GM19351 (cell line): Measurements from ENCODE around the gene TNFRSF6B.

ENCODE experiments used
- ATAC-seq: cut with Tn5 transposase; IDR thresholded peaks from one replicate; pipeline ENCODE4 v1.9.1; 2021; ENCODE audit warnings: mild to moderate bottlenecking, moderate library complexity; ENCODE audit not compliant: unreplicated experiment

The TNFRSF6B gene

DNA sequence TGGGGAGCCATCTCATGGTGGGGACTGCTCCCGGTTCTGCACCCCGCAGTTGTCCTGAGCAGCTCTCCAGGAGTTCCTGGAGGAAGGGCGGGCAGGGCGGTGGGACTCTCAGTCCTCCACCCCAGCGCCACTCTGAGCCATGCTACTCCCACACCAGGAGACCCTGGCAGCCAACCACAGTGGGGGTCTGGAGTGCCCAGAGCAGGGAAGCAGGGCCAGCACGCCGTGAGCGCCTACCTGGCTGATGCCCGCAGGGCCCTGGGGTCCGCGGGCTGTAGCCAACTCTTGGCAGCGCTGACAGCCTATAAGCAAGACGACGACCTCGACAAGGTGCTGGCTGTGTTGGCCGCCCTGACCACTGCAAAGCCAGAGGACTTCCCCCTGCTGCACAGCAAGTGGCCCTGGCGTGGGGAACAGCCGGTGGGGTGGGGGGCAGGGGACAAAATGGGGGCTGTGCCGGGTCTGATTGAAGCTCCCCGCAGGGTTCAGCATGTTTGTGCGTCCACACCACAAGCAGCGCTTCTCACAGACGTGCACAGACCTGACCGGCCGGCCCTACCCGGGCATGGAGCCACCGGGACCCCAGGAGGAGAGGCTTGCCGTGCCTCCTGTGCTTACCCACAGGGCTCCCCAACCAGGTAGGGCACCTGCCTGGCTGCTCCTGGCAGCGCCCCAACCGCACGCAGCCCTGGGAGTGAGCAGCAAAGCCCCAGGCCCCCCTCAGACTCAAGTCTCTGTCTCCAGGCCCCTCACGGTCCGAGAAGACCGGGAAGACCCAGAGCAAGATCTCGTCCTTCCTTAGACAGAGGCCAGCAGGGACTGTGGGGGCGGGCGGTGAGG is 1.6 kb upstream of the TNFRSF6B start:
- no peak for ATAC-seq

DNA sequence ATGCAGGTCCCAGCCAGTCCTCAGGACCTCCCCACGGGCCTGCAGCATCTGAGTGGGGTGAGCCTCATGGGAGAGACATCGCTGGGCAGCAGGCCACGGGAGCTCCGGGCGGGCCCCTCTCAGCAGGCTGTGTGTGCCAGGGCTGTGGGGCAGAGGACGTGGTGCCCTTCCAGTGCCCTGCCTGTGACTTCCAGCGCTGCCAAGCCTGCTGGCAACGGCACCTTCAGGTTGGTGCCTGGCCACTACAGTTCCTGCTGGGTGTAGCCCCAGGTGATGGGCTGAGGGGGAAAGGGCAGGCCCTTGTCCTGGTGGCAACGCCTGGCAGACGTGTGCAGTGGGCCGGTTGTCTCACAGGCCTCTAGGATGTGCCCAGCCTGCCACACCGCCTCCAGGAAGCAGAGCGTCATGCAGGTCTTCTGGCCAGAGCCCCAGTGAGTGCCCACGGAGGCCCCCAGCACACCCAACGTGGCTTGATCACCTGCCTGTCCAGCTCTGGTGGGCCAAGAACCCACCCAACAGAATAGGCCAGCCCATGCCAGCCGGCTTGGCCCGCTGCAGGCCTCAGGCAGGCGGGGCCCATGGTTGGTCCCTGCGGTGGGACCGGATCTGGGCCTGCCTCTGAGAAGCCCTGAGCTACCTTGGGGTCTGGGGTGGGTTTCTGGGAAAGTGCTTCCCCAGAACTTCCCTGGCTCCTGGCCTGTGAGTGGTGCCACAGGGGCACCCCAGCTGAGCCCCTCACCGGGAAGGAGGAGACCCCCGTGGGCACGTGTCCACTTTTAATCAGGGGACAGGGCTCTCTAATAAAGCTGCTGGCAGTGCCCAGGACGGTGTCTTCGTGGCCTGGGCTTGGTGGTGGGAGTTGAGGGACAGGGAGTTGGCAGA is 787 bp upstream of the TNFRSF6B start:
- ATAC-seq: no peak

DNA sequence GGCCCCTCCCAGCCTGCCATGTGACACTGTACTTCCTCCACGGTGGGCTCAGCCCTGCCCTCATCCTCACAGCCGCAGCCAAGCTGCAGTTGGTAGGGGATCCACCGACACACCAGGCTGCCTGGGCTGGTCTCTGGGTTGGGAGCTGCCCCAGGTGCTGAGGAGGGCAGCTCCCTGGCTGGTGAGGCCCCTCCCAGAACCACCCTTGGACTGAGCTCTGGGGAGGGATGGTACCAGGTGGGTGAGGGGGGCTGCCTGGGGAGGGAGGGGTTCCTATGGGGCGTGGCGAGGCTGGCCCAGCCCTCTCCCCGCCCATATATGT is 185 bp upstream of the TNFRSF6B start:
- no peak for ATAC-seq

DNA sequence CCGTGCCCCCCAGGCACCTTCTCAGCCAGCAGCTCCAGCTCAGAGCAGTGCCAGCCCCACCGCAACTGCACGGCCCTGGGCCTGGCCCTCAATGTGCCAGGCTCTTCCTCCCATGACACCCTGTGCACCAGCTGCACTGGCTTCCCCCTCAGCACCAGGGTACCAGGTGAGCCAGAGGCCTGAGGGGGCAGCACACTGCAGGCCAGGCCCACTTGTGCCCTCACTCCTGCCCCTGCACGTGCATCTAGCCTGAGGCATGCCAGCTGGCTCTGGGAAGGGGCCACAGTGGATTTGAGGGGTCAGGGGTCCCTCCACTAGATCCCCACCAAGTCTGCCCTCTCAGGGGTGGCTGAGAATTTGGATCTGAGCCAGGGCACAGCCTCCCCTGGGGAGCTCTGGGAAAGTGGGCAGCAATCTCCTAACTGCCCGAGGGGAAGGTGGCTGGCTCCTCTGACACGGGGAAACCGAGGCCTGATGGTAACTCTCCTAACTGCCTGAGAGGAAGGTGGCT is 960 bp downstream of the TNFRSF6B start:
- no peak for ATAC-seq

DNA sequence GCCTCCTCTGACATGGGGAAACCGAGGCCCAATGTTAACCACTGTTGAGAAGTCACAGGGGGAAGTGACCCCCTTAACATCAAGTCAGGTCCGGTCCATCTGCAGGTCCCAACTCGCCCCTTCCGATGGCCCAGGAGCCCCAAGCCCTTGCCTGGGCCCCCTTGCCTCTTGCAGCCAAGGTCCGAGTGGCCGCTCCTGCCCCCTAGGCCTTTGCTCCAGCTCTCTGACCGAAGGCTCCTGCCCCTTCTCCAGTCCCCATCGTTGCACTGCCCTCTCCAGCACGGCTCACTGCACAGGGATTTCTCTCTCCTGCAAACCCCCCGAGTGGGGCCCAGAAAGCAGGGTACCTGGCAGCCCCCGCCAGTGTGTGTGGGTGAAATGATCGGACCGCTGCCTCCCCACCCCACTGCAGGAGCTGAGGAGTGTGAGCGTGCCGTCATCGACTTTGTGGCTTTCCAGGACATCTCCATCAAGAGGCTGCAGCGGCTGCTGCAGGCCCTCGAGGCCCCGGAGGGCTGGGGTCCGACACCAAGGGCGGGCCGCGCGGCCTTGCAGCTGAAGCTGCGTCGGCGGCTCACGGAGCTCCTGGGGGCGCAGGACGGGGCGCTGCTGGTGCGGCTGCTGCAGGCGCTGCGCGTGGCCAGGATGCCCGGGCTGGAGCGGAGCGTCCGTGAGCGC is 1.6 kb downstream of the TNFRSF6B start:
- ATAC-seq: no peak

DNA sequence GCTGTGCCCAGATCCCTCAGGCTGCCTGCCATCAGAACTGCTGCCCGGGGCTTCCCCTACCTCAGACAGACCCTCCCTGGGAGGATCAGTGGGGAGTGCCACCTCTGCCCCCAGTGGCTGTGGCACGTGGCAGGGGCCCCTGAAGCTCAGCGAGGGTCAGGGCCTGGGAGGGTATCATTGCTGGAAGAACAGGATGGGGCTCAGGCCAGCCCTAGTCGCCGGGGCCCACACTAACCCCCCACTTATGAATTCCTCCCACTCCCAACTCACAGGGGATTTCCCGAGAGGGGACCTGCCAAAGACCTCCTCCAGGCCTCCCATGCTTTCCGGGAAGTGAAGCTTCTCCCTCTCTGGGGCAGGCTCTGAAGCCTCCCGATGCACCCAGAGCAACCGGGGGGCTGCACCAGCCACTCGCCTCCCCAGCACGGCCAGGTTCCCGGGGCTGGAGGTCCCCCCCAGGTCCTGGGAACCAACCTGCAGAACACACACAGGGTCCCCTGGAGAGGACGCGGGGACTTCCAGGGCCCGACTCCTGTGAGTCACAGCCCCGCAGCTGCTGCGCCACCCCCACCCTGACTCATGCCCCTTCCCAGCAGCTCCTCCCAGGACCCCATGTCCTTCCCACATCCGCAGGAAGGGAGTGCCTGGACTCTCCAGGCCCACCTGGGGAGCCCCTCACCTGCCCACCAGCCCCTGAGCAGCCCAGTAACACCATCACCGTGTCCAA is 2.5 kb downstream of the TNFRSF6B start:
- ATAC-seq: no peak

DNA sequence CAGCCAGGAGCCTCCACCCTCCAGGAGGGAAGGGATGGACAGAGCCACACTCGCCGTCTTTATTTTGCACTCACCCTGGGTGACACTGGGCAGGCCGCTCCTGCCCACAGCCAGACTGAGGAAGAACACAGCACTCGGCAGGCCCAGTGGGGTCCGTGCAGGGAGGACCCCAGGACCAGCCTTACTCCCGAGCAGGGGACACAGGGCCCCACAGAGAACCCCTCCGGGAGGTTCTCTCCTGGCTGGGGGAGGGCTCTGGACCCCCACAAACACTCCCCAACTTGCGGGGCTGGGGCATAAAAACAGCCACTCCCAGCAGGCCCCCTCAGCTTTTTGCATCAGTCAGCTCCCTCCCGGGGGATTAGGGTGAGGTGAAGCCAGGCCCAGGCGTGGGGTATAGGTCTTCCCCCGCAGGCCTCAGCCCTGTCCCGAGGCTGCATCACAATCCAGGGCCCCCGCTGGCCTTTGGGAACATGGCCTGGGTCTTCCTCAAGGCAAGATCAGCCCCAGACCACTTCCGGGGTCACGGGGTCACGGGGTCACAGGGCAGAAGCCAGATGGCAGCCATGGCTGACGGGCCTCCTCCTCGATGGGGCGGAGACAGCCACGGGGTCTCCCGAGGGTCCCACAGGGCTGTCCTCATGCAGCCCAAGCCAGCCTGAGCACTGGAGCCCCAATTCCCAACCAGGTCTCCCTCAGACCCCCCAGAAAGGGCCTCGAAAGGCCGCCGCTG is 3.2 kb downstream of the TNFRSF6B start:
- no peak for ATAC-seq

DNA sequence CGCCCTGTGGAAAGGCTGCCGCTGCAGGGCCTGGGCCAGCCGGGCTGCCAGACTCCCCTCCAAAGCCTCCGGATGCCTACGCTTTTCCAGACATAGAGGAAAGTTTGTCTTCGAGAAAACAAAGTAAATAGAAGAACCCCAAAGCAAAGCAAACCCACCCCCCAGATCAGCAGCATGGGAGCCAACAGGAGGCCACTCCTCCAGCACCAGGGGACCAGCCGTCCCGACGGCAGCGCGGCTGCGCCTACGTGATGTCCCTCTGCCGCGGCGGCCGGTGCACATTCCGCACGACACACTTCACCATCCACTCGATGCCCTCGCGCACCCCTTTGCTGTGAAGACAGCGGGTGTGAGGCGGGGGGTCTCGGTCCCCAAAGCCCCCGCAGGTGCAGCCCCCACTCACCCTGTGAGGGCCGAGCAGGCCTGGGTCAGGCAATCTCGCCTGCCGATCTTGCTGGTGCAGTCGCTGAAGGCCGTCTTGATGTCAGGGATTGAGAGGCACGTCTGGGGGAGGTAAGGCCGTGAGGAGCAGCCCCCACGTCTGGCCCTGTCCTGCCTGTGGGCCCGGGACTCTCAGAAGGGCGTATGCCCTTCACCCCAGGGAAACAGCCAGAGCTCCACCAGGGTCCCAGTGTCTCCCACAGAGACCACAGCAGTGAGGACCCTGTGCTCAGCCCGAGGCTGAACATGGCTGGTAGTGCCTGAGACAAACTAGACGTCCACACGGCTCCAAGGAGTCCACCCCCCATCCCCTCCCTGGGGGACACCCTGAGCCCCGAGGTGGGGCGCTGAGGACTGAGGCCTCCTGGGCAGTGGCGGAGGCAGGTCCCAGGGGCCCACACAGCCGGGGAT is 4.0 kb downstream of the TNFRSF6B start:
- no peak for ATAC-seq

DNA sequence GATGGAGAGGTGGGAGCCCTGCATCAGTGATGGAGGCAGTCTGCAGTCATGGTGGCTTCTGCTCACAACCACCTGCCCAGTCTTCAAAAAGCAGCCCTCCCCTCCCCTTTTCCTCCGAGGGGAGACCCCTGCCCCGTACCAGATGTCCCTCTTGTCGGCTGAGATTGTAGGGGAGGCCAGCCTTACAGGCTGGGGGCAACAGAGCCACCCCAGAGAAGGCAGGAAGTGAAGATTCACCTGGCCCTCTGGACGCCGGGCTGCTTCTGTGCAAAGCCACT is 4.5 kb downstream of the TNFRSF6B start:
- no peak for ATAC-seq

DNA sequence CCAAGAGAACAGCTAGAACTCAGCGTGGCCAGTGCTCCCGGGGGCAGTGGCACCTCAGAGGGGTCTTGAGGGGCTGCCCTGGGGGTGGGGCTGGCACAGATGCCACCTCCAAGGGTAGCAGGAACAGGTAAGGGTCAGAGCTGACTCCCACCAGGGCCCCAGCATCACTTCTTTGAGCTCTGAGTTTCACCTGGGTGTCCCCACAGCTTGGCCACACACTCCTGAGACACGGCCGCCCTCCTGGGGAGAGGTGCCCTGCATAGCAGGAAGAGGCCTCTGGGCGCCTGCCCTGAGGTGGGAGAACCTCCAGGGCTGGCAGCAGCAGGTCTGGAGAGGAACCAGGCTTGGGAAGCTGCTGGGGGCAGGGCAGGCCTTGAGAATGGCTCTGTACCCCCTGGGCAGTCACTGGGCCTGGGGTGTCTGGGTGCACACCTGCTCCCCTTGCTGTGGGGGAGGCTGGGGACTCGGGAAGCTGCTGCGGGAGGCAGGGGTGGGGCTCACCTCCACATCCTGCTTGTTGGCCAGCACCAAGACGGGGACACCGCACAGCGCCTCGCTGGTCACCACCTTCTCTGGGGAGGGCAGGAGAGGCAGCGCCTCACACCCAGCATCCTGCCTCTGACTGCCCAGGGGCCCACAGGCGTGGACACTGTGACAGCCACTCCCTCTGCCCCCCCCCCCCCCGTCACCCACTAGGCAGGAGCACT is 5.0 kb downstream of the TNFRSF6B start:
- ATAC-seq: no peak

DNA sequence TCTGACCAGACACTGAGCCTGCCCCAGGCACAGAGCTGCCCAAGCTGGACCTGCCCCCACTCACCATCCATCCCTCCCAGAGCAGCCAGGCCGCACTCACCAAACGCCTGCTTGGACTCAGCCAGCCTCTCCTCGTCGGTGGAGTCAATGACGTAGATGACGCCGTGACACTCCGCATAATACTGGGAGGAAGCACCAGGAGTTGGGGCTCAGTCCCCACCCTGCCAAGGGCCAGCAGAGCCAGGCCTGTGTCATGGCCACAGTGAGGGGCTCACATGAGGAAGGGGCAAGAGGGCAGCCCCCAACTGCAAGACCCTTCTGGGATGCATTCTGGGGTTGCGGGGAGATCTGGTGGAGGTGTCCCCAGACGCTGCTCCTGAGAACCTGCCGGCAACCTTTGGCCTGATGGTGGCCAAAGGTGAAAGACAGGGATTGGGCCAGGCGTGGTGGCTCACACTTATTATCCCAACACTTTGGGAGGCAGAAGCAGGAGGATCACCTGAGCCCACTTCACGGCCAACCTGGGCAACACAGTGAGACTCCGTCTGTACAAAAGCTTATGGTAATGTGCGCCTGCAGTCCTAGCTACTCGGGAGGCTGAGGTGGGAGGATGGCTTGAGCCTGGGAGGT is 5.7 kb downstream of the TNFRSF6B start:
- no peak for ATAC-seq

DNA sequence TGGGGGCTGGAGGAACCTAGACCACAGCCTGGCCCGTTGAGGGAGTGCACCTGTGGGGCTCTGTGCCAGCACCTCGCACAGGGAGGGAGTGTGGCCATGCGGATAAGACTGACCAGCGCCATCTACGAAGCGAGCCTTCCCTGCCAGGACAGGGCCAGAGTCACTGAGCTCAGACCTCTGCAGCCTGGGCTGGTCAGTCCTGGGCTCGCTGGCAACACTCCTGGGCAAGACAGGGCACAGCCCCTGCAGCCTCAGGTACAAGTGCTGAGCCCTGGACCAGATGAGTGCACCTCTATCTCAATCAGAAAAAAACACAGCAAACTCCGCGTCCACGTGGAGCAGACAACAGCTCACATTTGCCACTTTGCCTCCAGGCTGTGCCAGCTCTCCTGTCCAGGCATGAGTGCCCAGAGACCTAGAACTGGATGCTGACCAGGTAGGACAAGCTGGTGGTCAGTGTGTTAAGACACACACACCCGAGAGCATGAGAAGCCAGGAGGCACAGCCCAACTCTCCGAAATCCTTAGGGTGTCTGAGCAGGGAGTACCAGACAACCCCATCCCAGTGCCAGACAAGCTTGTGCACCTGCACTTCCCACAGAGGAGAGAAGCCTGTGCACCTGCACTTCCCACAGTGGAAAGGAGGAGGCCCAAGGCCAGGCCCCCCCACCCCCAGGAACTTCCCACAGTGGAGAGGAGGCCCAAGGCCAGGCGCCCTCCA is 6.5 kb downstream of the TNFRSF6B start:
- no peak for ATAC-seq

DNA sequence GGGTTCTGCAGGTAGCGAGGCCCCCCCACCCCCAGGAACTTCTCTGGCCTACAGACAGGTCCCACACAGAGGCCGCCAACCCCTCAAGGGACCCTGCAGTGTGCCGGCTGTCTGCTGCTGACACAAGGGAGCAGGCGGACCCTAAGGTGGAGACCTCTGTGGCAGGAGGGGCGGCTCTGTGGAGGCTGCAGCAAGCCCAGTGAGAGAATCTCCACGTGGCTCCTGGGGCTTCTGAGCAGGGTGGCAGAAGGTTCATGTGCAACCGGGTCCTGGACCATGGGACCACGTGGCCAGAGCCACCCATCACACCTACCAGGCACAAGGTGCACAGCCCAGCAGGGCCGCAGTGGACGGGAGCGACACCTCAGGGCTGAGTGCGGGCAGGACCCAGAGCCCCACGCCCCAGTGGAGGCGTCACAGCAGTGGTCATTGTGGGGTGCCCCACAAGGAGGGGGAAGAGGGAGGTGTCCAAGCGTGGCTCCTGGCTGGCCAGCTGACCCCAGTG is 7.1 kb downstream of the TNFRSF6B start:
- ATAC-seq: no peak

DNA sequence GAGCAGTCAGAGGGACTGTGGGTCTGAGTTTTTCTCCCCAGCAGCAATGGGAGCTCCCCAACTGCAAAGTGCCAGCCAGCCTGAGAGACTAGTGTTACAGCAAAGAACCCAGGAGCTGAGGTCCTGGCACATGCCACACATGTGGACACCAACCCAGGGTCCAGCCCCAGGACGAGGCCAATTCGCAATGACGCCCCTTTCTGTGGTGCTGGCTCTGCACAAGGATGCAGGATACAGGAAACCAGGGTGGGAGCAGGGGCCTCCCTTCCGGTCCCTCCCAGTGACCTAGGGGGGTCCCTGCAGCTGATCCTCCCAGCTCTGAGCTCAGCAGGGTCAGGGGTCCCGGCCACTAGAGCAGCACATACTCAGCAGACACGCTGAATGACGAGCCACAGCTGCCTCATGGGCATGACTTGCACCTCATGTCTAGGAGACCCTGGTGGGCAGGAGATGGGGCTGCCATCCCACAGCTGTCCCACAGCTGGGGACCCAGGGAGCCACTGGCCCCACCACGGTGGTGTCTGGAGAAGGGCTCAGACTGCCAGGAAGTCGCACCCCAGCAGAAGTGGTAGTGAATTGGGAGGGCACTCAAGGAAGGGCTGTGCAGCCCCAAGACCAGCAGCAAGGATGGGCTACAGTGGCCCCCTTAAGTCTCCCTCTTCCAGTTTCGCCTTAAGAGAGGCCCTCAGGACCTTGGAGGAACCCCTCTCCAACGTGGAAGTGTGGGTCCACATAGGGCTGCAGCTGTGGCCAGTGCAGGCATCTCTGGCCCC is 7.7 kb downstream of the TNFRSF6B start:
- no peak for ATAC-seq

DNA sequence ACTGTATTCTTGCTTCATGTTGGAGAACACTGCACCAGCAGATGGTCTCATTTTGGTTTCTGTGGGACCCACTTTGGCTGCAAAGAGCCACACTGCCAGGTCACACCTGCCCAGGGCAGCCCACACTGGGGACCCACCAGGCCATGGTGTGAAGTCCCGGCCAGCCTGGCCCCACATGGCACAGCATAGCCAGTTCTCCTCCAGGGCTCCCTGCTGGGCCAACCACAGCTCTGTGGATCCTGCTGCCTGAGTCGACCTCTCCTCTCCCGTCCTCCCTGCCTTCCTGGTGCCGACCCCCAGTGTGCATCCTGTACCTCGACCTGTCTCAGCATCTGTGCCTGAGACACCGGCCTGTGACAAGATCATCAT is 8.3 kb downstream of the TNFRSF6B start:
- no peak for ATAC-seq

DNA sequence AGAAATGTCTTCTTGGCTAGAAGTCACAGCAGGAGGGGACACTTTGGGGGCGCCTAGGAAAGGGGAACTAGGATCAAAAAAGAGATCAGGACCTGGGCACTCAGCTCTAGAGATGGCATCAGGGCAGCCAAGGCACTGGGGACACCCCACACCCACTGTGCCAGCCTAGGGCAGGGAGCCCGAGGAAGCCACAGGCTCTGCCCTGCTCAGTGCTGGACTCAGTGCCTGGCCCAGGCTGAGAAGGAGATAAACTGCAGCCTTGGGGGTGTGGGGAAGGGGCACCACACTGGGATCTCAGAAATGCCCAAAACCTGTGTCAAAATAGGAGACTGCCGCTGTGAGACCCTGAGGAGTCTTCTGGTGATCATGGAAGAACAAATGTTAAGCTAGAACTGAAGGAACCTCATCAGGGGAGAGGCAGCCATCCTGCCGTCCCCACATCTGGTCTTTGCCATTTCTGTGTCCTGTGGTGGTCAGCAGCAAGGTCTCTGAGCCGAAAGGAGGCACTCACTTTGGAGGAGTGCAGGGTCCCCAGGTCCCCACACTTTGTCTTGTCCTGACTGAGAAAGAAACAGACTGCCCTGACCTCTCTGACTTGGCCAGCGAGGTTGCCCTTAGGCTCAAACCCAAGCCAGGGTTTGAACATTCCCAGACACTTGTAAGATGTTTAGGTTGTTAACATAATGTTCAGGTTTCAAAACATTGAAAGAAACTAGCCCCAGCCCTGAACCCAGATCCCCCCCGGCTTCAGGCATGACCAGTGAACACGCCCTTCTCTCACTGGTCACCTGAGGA is 9.0 kb downstream of the TNFRSF6B start:
- no peak for ATAC-seq
